ENCODE measurements around the gene CCDC69.
"Not testable (repeated sequence)": the region's sequence is repeated elsewhere in the genome, so short reads cannot be mapped to it uniquely, and the experiment has no call there.

The CCDC69 gene

DNA sequence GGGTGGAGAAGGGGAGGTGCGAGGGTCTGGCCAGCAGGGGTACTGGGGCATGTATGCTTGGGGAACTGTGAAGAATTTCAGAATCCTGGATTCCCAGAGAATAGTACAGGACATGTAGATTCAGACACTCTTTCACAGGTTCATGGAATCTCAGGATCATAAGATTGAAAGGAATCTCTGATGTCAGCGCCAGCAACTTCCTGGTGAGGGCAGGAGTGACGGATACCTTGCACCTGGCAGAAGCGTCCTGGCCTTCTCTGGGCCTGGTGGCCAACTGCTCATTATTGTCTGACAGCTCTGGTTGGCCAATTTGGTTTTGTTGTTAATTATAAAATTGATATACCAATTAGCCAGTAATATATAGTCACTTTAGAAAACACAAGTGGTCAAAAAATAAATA is 36.0 kb upstream of the CCDC69 start:
- no peak overlapping the region for H3K27ac ChIP-seq
- no peak for TF ChIP-seq ZFX (IDR thresholded peaks at IDR 0.05; ENCODE audit: borderline replicate concordance)
- TF ChIP-seq, protein P1, sequence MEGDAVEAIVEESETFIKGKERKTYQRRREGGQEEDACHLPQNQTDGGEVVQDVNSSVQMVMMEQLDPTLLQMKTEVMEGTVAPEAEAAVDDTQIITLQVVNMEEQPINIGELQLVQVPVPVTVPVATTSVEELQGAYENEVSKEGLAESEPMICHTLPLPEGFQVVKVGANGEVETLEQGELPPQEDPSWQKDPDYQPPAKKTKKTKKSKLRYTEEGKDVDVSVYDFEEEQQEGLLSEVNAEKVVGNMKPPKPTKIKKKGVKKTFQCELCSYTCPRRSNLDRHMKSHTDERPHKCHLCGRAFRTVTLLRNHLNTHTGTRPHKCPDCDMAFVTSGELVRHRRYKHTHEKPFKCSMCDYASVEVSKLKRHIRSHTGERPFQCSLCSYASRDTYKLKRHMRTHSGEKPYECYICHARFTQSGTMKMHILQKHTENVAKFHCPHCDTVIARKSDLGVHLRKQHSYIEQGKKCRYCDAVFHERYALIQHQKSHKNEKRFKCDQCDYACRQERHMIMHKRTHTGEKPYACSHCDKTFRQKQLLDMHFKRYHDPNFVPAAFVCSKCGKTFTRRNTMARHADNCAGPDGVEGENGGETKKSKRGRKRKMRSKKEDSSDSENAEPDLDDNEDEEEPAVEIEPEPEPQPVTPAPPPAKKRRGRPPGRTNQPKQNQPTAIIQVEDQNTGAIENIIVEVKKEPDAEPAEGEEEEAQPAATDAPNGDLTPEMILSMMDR (IDR thresholded peaks at IDR 0.05): no peak

DNA sequence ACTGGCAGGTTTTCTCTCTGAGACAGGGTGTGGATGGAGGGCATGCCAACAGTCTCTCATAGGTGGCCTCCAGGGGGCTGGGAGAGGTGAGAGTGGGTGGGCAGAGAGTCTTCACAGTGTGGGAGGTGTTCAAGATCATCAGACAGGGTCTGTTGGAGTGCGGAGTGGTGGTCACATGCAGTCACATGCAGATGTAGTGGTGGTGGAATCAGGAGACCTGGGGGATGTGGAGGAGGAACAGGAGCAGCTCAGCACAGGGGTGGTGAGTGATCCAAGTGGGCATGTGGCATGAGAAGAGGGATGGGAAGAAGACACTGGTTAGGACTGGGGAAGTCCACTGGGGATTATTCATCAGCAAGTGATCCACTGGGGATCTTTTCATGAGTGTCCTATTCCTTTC is 34.9 kb upstream of the CCDC69 start:
- no peak for TF ChIP-seq ZFX (IDR thresholded peaks at IDR 0.05; ENCODE audit: borderline replicate concordance)
- TF ChIP-seq, protein P1 (IDR thresholded peaks at IDR 0.05): no peak

DNA sequence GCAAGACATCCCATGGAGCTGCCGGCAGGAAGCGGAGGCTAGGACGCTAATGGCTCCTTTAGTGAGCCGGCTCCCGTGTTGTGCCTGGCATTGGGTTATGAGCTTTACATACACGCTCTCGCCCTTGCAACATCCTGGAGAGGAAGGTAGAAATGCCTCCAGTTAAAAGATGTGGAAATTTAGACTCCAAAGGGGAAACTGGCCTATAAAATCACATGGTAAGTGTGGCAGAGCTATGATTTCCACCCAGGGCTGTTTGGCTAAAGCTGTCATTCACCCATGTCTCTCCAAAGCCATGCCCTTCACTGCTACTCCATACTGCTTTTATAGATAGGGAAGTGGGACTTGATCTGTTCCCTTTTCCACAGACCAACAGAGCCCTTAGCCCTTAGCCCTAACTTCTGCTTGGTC is 34.3 kb upstream of the CCDC69 start:
- TF ChIP-seq, protein P1 (IDR thresholded peaks at IDR 0.05): no peak
- TF ChIP-seq ZFX (IDR thresholded peaks at IDR 0.05; ENCODE audit: borderline replicate concordance): no peak
- H3K27ac ChIP-seq: no peak overlapping the region

More for the DNA sequence above, 34.9 kb upstream of the CCDC69 start:
- no peak overlapping the region for H3K27ac ChIP-seq

DNA sequence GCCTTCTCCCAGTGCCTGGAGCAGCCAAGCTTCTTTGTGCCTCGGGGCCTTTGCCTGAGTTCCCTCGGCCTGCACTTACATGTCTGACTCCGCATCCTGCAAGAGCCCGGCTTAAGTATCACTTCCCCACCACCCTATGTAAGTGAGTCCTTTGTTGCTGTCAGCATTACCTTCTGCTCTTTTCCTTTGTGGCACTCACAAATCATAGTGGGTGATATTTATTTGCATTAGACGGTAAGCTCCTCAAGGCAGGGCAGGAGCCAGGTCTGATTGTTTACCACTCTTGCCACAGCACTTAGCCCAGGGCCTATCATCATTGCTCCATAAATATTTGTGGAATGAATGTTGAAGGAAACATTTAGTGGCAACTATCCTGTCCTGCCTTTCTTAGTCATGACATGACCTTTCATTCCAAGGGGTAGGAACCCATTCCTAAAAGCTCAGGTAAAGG is 33.9 kb upstream of the CCDC69 start:
- no peak overlapping the region for H3K27ac ChIP-seq
- TF ChIP-seq, protein P1 (IDR thresholded peaks at IDR 0.05): no peak
- no peak for TF ChIP-seq ZFX (IDR thresholded peaks at IDR 0.05; ENCODE audit: borderline replicate concordance)

DNA sequence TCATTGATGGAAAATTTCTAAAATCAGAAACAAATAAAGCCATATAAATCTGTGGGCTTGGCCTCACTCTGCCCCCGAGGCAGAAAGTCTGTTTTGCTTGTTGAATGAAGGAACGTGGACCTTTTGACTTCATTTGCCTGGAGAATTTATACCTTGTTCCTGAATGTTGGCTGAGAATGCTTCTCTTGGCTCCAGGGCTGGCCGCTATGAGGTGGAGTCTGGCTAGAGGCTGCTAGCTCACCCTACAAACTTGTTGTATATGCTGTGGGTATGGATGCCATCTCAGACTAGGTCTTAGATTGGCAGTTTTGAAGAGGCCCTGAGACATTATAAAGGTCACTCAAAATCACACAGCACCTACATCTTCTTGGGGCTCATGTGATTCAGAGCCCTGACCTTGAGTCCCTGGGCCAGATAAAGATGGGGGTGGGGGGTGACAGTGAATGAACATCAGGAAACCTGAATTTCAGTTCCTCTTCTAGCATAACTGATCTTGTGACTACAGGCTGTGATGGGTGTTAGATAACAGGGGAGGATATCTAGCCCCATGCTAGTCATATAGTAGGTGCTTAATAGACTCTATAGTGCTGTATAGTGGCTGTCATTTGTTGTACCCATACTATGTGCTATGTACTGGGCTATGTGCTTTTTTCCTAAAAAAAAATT is 31.9 kb upstream of the CCDC69 start:
- TF ChIP-seq, protein P1 (IDR thresholded peaks at IDR 0.05): no peak

DNA sequence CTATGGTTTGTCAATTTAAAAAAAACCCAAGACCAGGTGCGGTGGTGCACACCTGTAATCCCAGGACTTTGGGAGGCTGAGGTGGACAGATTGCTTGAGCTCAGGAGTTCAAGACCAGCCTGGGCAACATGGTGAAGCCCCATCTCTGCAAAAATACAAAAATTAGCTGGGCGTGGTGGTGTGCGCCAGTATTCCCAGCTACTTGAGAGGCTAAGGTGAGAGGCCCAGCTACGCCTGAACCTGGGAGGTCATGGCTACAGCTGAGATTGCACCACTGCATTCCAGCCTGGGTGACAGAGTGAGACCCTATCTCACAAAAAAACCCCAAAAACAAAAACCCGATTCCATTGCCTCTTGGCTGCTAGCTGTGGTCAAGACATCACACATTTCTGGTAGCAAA is 31.1 kb upstream of the CCDC69 start:
- not testable (repeated sequence) for H3K27ac ChIP-seq

More for the DNA sequence above, 31.9 kb upstream of the CCDC69 start:
- no peak overlapping the region for H3K27ac ChIP-seq

DNA sequence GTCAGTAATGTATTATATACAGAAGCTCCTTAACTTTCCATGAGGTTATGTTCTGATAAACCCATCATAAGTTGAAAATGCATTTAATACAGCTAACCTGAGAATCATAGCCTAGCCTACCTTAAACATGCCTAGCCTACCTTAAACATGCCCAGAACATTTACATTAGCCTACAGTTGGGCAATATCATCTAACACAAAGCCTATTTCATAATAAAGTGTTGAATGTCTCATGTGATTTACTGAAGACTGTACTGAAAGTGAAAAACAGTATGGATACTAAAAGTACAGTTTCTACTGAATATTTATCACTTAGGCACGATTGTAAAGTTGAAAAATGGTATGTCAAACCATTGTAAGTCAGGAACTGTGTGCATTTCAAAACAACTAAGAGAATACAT is 30.7 kb upstream of the CCDC69 start:
- TF ChIP-seq ZFX (IDR thresholded peaks at IDR 0.05; ENCODE audit: borderline replicate concordance): no peak
- TF ChIP-seq, protein P1 (IDR thresholded peaks at IDR 0.05): no peak

DNA sequence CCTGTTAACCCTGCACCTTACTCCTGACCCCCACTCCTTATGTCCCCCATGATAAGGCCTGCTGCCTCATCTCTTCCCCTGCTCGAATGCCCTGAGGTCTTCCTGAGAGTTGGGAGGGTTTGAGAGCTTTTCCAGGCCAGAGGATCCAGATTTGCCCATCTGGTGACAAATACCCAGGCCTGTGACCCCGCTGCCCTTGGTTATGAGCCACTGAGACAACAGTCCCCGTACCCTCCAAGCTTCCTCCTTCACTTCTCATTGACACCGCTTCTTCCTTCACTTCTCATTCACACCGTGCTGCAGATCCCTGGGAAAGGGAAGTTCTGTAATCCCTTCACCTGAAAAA is 29.7 kb upstream of the CCDC69 start:
- no peak overlapping the region for H3K27ac ChIP-seq
- TF ChIP-seq, protein P1 (IDR thresholded peaks at IDR 0.05): no peak
- no peak for TF ChIP-seq ZFX (IDR thresholded peaks at IDR 0.05; ENCODE audit: borderline replicate concordance)

More for the DNA sequence above, 30.7 kb upstream of the CCDC69 start:
- H3K27ac ChIP-seq: no peak overlapping the region

Measured in 22Rv1 (cell line).